Measurements from ENCODE around the gene GRXCR1. TPM values are rescaled to one million over a fixed set of nuclear protein-coding genes. Genes with fewer than 3 reads are reported as not detected.

GRXCR1 gene
- total RNA-seq, 6 experiments from 2014 or later: not detected

DNA sequence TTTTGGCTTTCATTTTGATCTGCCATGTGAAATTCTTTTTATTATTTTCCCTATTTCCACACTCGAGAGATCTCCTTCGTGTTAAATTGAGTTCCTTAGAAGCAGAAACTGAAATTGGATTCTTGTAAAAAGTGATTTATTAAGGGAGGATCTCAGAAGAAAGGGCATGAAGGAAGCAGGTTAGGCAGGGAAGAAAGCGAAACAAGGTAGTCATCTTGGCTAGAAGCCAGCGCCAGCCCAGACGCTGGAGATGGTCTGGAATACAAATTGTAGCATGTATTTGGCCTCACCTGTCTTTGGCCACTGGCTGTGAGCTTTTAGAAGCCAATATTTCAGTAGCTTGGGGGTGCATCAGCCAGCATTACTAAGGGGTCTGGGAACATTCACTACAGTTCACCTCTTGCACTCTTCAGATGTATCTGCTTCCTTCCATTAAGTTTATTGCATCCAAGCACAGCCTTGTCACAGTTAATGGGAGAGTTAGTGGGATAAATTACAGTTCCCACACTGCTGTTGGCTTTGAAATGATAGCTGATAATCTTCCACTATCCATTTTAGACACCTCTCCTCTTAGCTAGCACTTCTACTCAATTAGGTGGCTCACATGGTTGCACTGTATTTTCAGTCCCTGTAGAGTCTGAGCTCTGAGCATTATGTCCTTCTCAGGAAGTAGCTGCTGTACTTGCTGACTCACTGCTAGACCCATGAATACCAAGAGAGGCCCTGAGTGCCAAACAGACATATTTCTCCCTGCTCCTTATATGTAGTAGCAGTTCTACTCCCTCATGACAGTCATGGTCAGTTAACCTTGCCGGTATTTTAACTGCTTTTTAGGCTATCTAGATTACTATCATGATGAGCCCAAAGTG, 14.6 kb downstream of the GRXCR1 start:
- TF ChIP-seq, protein P1, sequence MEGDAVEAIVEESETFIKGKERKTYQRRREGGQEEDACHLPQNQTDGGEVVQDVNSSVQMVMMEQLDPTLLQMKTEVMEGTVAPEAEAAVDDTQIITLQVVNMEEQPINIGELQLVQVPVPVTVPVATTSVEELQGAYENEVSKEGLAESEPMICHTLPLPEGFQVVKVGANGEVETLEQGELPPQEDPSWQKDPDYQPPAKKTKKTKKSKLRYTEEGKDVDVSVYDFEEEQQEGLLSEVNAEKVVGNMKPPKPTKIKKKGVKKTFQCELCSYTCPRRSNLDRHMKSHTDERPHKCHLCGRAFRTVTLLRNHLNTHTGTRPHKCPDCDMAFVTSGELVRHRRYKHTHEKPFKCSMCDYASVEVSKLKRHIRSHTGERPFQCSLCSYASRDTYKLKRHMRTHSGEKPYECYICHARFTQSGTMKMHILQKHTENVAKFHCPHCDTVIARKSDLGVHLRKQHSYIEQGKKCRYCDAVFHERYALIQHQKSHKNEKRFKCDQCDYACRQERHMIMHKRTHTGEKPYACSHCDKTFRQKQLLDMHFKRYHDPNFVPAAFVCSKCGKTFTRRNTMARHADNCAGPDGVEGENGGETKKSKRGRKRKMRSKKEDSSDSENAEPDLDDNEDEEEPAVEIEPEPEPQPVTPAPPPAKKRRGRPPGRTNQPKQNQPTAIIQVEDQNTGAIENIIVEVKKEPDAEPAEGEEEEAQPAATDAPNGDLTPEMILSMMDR (IDR thresholded peaks at IDR 0.05): no peak
- no peak overlapping the region for H3K27ac Mint-ChIP-seq
- no peaks in the 10 kb centered on the region for H3K27me3 Mint-ChIP-seq (ENCODE audit: insufficient read depth)
- DNase-seq: no peak
- H3K4me3 Mint-ChIP-seq: no peak overlapping the region
- H3K36me3 Mint-ChIP-seq (ENCODE audit: low read depth): no peaks in the 10 kb centered on the region; the same call in 1 of the 2 replicates
- peaks cover 53% of the 10 kb centered on the region for H3K9me3 Mint-ChIP-seq
- no peaks in the 10 kb centered on the region for H3K4me1 Mint-ChIP-seq (ENCODE audit: low read depth)

- Mint-ChIP-seq H3K27ac (no peak overlapping the region), H3K27me3 (ENCODE audit: insufficient read depth) (no peaks in the 10 kb centered on the region), H3K36me3 (ENCODE audit: low read depth) (no peaks in the 10 kb centered on the region; the same call in 1 of the 2 replicates), H3K4me1 (ENCODE audit: low read depth) (no peaks in the 10 kb centered on the region), H3K4me3 (no peak overlapping the region), H3K9me3 (peaks cover 49% of the 10 kb centered on the region)
- no peak for DNase-seq
- TF ChIP-seq, protein P1 (IDR thresholded peaks at IDR 0.05): no peak
Observed at GRCh38 chr4:42910459-42910858, 17.9 kb downstream of the GRXCR1 start.

DNA sequence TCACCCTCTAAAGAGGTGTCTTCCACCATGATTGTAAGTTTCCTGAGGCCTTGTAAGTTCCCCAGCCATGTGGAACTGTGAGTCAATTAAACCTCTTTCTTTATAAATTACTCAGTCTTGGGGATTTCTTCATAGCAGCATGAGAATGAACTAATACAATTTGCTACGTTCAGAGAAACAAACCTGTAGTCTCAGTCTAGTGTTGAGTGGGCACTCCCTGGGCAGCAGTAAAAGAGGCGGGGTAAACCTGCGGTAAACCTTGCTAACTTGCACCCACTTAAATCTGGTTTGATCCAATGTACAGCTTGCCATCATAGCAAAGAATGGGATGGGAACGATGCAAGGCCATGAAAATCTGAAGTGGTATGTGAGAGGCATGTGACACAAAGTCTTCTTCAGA, 22.4 kb downstream of the GRXCR1 start:
- no peaks in the 10 kb centered on the region for H3K36me3 Mint-ChIP-seq (ENCODE audit: low read depth)
- no peak for DNase-seq
- H3K27ac Mint-ChIP-seq: no peak overlapping the region
- peaks cover 39% of the 10 kb centered on the region for H3K9me3 Mint-ChIP-seq
- H3K4me3 Mint-ChIP-seq: no peak overlapping the region
- no peaks in the 10 kb centered on the region for H3K27me3 Mint-ChIP-seq (ENCODE audit: insufficient read depth)
- TF ChIP-seq, protein P1 (IDR thresholded peaks at IDR 0.05): no peak
- no peaks in the 10 kb centered on the region for H3K4me1 Mint-ChIP-seq (ENCODE audit: low read depth)

- no peak for DNase-seq
- no peaks in the 10 kb centered on the region for H3K27me3 Mint-ChIP-seq (ENCODE audit: insufficient read depth)
- TF ChIP-seq, protein P1 (IDR thresholded peaks at IDR 0.05): no peak
- H3K36me3 Mint-ChIP-seq (ENCODE audit: low read depth): no peaks in the 10 kb centered on the region
- H3K4me3 Mint-ChIP-seq: no peak overlapping the region
- peaks cover 34% of the 10 kb centered on the region for H3K9me3 Mint-ChIP-seq
- H3K4me1 Mint-ChIP-seq (ENCODE audit: low read depth): no peaks in the 10 kb centered on the region
- no peak overlapping the region for H3K27ac Mint-ChIP-seq
Observed at GRCh38 chr4:42915484-42915883, 23.0 kb downstream of the GRXCR1 start.

DNA sequence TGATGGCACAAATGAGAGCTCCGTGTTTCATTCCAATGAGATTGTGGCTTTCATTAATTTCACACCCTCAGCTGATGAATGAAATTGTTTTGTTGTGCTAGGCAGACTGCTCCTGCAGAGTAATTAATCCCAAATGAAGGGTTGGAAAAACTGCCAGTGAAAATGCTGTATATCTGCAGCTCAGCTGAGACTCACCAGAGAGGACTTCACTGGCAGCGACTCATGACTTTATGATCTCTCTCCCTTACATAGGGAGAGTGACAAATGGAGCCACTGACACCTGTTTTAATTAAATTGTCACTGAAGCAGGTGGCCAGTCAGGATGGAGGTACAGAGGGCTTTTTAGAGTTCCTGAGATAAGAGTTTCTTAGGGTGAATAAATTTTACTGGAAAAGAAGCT, 24.8 kb downstream of the GRXCR1 start:
- H3K36me3 Mint-ChIP-seq (ENCODE audit: low read depth): no peaks in the 10 kb centered on the region
- H3K4me1 Mint-ChIP-seq (ENCODE audit: low read depth): no peaks in the 10 kb centered on the region
- no peak overlapping the region for H3K27ac Mint-ChIP-seq

More for the DNA sequence above, 24.8 kb downstream of the GRXCR1 start:
- Mint-ChIP-seq H3K4me3 (no peak overlapping the region), H3K27me3 (ENCODE audit: insufficient read depth) (no peaks in the 10 kb centered on the region), H3K9me3 (peaks cover 21% of the 10 kb centered on the region)
- DNase-seq: no peak
- TF ChIP-seq, protein P1 (IDR thresholded peaks at IDR 0.05): no peak

Measured in HFFc6 (cell line).